GM19452 (cell line): ENCODE data around the gene KIF26B.
"Not testable (repeated sequence)": the region's sequence is repeated elsewhere in the genome, so short reads cannot be mapped to it uniquely, and the experiment has no call there.

Source experiments
- ATAC-seq: cut with Tn5 transposase; IDR thresholded peaks from one replicate; pipeline ENCODE4 v1.9.1; 2021; ENCODE audit not compliant: unreplicated experiment

KIF26B gene

GRCh38 chr1:245154429-245155271, at the start of gene KIF26B:
KIF26B (plus strand) TSS chr1:245154985; CDS start chr1:245155425, 440 bp downstream.
- no peak for ATAC-seq

- no peak for ATAC-seq
These were observed 49.7 kb upstream of the KIF26B start for GRCh38 chr1:245105042-245105441.

- ATAC-seq = no peak
These were observed 48.9 kb upstream of the KIF26B start for GRCh38 chr1:245105815-245106410.

- no peak for ATAC-seq
These were observed 47.0 kb upstream of the KIF26B start for GRCh38 chr1:245107776-245108114.

- ATAC-seq = no peak
These were observed 46.5 kb upstream of the KIF26B start for GRCh38 chr1:245108246-245108645.

GRCh38 chr1:245108909-245109308, 45.9 kb upstream of the KIF26B start:
- ATAC-seq = no peak

- no peak for ATAC-seq
These were observed 44.4 kb upstream of the KIF26B start for GRCh38 chr1:245110406-245110805.

GRCh38 chr1:245111073-245111472, 43.7 kb upstream of the KIF26B start:
- no peak for ATAC-seq

GRCh38 chr1:245113649-245114048, 41.1 kb upstream of the KIF26B start:
- no peak for ATAC-seq

GRCh38 chr1:245116131-245116530, 38.7 kb upstream of the KIF26B start:
- no peak for ATAC-seq

- ATAC-seq = no peak
These were observed 38.0 kb upstream of the KIF26B start for GRCh38 chr1:245116751-245117150.

GRCh38 chr1:245118066-245118465, 36.7 kb upstream of the KIF26B start:
- no peak for ATAC-seq

- ATAC-seq = no peak
These were observed 36.0 kb upstream of the KIF26B start for GRCh38 chr1:245118806-245119205.

- ATAC-seq = no peak
These were observed 33.3 kb upstream of the KIF26B start for GRCh38 chr1:245121523-245121922.

GRCh38 chr1:245124241-245124640, 30.5 kb upstream of the KIF26B start:
- no peak for ATAC-seq

- ATAC-seq = no peak
These were observed 30.1 kb upstream of the KIF26B start for GRCh38 chr1:245124644-245125043.

GRCh38 chr1:245126530-245126929, 28.3 kb upstream of the KIF26B start:
- no peak for ATAC-seq

- no peak for ATAC-seq
These were observed 26.2 kb upstream of the KIF26B start for GRCh38 chr1:245128381-245129101.

- no peak for ATAC-seq
These were observed 25.2 kb upstream of the KIF26B start for GRCh38 chr1:245129319-245130240.

GRCh38 chr1:245130281-245131025, 24.3 kb upstream of the KIF26B start:
- ATAC-seq = not testable (repeated sequence)
